C4-2B (cell line): Measurements from ENCODE around the gene RACK1.

Experiments used
- CTCF ChIP-seq: fragments of 450-650 bp; conservative IDR thresholded peaks from 2 replicates; pipeline ENCODE4 v1.5.1; 2017; ENCODE audit warnings: mild to moderate bottlenecking
- ZFX ChIP-seq: fragments of 450-650 bp; IDR thresholded peaks from 2 replicates; pipeline ENCODE4 v1.6.1; 2017

- no peak for TF ChIP-seq CTCF
- TF ChIP-seq ZFX, result peak; percentile 65
These were observed at the start of gene RACK1 for GRCh38 chr5:181243564-181244343.
